IPS-NIHi11 (cell line): ENCODE results near the gene GRIA2.
A peak's percentile ranks its signal among the peaks of the same experiment; 100 is the strongest.
"Not testable (repeated sequence)": the region's sequence is repeated elsewhere in the genome, so short reads cannot be mapped to it uniquely, and the experiment has no call there.

Source experiments
- DNase-seq: peaks from one replicate; pipeline ENCODE4 v3.0.0; 2012; ENCODE audit warnings: mixed read lengths, low spot score

Gene GRIA2

GRCh38 chr4:157220371-157220881, at the start of gene GRIA2:
Gene GRIA2, plus strand, starts transcription at chr4:157220728. Its CDS starts 315 bp downstream, at chr4:157221043.
- peak; percentile 90 for DNase-seq

DNA sequence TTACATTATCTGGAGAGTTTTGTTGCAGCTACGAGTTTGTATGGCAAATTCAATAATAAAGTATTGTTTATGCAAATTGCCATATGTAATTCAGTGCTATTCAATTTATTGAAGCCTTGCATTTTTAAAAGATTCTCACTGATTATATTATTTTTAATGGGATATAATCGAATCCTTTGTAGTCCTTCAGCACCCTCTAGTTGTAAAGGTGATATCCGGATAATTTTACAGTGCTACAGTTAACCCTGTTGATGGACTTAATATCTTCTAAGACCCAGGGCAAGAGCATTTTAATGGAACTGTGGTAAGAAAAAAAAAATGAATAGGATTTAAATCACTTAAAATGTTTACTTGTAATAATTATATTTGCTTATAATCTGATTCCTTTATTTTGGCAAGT, 48.5 kb upstream of the GRIA2 start:
- no peak for DNase-seq

DNA sequence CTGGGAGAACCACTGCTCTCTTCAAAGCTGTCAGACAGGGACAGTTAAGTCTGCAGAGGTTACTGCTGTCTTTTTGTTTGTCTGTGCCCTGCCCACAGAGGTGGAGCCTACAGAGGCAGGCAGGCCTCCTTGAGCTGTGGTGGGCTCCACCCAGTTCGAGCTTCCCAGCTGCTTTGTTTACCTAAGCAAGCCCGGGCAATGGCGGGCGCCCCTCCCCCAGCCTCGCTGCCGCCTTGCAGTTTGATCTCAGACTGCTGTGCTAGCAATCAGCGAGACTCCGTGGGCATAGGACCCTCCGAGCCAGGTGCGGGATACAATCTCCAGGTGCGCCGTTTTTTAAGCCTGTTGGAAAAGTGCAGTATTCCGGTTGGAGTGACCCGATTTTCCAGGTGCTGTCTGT, 40.3 kb upstream of the GRIA2 start:
- DNase-seq, result not testable (repeated sequence)

- no peak for DNase-seq
Observed at GRCh38 chr4:157184300-157184699, 36.2 kb upstream of the GRIA2 start.

DNA sequence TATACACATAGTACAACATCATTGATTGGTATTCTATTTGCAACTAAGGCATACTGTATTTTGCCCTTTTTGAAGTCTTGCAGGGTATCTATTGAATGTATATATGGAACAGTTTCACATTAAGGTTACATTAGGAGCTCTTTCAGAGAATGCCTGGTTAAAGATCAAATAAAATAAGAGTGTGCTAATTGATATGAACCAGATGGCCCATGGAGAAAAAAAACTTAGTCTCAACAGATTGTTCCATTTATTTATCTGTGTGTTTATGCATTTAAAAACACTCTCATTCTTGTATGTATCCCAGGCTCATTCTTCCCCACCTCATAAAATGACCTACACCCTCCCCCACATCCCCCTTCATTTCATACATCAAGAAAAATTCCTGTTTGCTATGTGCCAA, 35.2 kb upstream of the GRIA2 start:
- DNase-seq, result no peak

GRCh38 chr4:157195374-157195773, 25.2 kb upstream of the GRIA2 start:
- no peak for DNase-seq

- DNase-seq, result peak; percentile 29
Observed at GRCh38 chr4:157196046-157196445, 24.5 kb upstream of the GRIA2 start.

GRCh38 chr4:157204634-157205244, 15.8 kb upstream of the GRIA2 start:
- peak; percentile 66 for DNase-seq

- DNase-seq, result peak; percentile 9
Observed at GRCh38 chr4:157217708-157218107, 2.8 kb upstream of the GRIA2 start.

GRCh38 chr4:157219711-157220370, 687 bp upstream of the GRIA2 start:
- no peak for DNase-seq

- DNase-seq, result no peak
Observed at GRCh38 chr4:157221426-157221894, 932 bp downstream of the GRIA2 start.

GRCh38 chr4:157221895-157222770, 1.6 kb downstream of the GRIA2 start:
- DNase-seq, result peak; percentile 57

GRCh38 chr4:157222771-157223160, 2.2 kb downstream of the GRIA2 start:
- no peak for DNase-seq

GRCh38 chr4:157223456-157223855, 2.9 kb downstream of the GRIA2 start:
- DNase-seq, result no peak

- DNase-seq, result no peak
Observed at GRCh38 chr4:157225096-157225495, 4.6 kb downstream of the GRIA2 start.

GRCh38 chr4:157226035-157226434, 5.5 kb downstream of the GRIA2 start:
- no peak for DNase-seq

DNA sequence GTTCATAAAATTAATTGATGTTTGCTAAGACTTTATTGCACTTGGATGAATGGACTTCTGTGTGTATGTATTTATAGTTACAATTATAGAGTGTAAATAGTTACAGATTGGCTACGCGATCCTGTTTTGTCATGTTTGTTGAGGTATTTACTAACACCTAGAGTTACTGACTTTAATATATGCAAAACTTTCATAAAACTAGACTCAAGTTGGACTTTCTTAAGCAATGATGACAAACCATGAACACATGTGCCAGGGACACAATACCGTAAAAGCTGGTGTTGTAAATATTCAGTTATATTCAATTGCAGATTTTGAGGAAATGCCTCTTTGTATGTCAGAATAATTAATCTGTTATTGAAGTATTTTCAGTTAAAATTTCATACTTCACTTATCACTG, 6.1 kb downstream of the GRIA2 start:
- DNase-seq, result no peak

DNA sequence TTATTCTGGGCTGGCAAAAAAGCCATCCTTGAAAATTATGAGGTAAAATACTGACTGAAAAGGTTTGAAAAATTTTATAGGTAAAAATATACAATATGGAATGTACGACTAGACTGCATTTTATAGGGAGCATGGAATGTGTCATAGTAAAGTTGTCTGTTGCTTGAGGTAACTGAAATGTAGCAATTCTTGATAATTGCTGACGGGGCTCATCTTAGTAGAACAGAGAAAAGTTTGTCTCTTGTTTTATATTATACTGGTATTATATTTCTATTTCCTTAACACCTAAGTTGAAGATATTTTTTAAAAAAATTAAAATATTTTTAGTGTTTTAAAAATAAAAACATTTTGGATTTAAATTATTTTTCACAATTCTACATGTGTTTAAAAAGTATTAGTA, 11.0 kb downstream of the GRIA2 start:
- no peak for DNase-seq

DNA sequence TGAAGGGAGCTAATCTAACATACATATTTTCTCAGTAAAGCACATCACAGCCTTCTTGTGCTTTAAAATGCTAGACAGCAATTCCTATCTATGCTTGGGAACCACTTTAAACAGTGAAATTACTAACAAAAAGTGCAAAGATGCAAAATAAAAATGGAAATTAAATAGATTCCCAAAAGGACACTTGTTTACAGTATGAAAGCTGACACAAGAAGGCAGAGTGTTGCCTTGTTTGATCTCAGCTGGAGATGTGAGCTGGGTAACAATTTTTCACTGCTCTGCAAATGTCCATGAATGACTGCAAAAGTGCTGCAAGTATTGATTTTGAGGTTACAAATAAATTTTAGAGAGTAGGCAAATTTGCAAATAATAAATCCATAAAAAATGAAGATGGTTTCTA, 22.3 kb downstream of the GRIA2 start:
- no peak for DNase-seq

- no peak for DNase-seq
Observed at GRCh38 chr4:157244348-157244747, 23.8 kb downstream of the GRIA2 start.

GRCh38 chr4:157245351-157245750, 24.8 kb downstream of the GRIA2 start:
- no peak for DNase-seq

DNA sequence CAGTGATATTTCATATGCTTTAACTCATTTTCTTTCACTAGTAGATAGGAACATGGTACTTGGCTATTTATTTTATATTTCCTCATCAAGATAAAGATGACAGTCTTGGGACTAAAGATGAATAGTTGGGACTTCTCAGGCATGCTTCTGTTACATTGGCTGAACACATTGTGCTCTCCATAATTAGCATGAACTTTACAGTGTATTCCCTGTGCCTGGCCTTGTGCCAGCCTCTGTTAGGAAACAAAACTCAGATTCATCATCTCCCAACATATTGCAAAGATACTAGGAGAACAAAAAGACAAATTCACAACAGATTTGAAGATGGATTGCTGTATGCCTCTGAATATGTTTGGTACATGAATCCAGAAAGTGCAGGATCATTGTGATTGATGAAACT, 26.4 kb downstream of the GRIA2 start:
- no peak for DNase-seq

GRCh38 chr4:157258165-157258564, 37.6 kb downstream of the GRIA2 start:
- not testable (repeated sequence) for DNase-seq
